ENCODE results near the gene C1QTNF6.

GRCh38 chr22:37233751-37234631, 45.9 kb upstream of the C1QTNF6 start:
- TF ChIP-seq EZH2 (IDR thresholded peaks at IDR 0.05; ENCODE audit: insufficient read depth, low read length) (no peak), CTCF (IDR thresholded peaks at IDR 0.05; ENCODE audit: insufficient read depth, low read depth, low read length) (no peak)

Data from astrocyte (in vitro differentiated cells and primary cell).